Islet of Langerhans (tissue), 1 donor: ENCODE results near the gene ATG101.
"Not testable (repeated sequence)": the region's sequence is repeated elsewhere in the genome, so short reads cannot be mapped to it uniquely, and the experiment has no call there.

ENCODE experiments used
- FAIRE-seq: peaks from one replicate; lab custom pipeline; 2011; peaks lifted over from hg19 to GRCh38; lab: Jason Lieb, UNC

ATG101 gene

DNA sequence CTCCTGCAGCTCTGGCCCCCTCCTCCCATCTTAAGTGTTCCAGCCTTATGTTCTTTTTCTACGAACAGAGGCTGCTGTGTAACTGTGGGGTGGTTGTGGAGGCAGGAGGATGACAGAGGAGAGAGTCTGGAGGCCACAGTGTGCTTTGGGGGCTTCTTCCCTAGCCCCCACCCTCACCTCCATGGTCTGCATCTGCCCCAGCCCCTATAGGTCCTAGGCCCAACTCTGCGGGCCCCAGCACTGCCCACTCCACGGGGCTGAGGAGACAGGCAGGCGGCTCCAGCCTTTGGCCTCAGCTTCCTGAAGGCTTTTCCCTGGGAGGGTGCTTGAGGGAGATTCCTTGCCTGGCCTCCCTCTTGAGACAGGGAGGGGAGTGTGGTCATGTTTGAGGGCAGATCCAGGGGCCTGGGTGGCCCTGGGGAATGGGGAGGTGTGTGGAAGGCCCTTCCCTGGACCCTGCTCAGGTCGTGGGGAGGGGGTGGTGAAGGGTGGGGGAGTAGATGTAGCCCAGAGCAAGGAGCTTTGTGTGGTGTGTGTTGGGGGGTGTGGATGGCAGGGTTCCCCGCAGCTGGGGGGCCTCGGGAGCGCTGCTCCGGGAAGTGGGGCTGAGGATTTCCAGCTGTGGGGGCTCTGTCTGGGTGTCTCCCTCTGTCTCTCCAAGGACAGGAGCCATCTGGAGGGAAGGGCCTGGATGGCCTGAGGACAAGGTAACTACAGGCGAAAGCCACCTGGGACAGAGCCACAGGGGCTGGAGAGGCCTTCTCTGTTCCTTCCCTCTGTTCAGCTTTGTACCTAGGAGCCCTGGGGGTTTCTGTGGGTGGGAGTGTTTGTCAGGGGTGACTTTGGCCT lies 10.8 kb downstream of the ATG101 start:
- FAIRE-seq: no peak

DNA sequence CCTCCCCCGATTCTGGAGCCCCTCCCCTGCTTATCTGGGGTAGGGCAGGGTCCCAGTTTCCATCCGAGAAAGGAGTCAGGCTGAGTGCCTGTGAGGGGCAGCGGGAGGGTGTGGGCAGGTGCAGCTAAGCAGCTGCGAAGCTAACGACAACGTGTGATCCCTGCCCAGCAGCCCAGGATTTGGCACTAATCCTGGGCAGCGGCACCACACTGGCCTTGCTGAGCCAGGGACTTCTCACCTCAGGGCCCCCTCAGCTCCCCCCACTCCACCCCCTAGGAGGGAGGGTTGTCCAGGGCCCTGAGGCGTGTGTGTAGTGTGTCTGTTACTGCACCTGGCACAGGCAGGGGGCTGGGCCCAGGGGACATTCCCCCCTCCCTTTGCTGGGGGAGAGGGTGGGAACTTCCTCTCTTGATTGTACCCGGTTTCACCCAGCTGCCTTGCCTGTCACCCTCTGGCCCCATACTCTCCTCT lies 11.5 kb downstream of the ATG101 start:
- no peak for FAIRE-seq

DNA sequence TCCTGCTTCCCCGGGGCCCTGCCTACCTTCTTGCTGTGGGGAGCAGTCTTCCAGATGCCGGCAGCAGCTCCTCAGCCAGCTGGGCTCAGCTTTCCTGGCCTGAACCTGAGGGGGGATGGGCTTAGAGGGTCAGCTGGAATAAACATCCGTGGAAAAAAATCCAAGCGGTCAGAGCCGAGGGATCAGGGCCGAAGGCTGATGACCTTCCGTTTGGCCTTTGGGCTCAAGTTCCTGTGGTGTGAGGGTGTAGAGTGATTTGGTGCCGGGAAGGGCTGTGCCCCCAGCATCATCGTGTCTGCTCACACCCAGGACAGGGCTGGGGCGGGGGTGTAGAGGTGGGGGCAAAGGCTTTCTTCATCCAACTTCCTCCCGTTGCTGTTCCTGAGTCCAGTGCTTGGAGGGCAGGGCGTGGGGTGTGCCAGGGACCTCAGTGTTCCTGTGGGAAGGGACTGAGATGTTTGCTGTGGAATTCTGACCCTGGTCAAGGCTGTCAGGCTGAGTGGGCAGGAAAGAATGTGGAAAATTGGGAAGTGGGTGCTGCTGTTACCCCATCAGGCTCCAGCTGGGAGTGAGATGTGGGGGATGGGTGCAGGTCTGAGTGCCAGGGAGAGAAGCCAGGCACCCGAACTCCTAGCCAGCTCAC lies 12.4 kb downstream of the ATG101 start:
- FAIRE-seq: no peak

DNA sequence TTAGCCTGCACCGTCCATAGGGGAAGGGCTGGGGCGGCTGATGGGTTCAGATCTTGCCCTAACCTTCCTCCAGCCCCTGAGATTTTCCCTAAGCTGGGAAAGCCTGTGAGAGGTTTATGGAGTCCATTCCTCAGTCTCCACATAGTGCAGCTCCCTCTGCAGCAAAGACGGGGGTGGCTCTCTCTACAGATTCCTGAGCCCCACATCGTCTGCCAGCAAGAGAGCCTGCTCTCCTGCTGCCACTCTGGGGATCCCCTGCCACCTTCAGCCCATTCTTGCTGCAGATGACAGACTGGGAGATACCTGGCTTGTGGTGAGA lies 12.8 kb downstream of the ATG101 start:
- FAIRE-seq: no peak

DNA sequence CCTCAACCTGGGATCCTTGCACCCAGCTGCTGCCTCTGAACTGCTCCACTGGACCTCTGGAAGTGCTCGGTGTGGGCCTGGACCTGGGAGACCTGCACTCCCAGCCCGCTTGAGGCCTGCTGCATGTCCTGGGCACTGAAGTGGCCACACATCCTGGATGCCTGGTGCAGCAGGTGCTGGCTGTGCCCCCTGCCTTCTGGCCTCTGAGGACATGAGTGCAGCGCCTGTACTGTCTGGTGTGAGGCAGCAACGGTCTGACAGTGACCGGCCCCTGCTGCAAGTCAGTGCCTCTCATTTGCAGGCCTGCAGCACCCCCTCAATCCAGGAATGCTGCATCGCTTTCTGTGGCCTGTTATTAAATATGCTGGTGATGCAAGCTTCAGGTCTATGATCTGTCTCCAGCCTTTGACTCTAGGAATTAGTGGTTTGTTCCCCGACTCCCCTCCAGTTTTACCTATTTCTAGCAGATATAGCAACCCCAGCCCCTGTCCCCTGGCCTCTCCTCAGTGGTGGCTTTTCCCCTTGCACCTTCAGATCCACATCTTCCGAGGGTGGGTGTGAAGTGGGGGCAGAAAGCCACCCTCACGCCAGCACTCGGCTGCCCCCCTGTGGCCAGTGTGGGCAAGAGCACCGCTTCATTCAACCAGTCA lies 13.3 kb downstream of the ATG101 start:
- no peak for FAIRE-seq

DNA sequence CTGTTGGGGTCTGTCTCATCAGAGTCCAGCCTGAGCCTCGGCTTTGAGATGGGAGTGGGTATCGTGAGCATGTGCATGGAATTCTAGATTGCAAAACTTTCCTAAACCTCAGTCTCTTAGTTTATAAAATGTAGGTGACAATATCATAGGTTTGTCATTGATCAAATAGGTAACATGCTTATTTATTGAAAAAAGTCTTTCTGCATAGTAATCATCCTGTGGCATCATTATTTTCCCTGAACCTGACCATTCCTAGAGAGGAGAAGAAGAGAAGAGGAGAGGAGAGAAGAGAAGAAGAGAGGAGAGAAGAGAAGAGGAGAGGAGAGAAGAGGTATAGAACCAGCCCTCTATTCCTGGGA lies 13.8 kb downstream of the ATG101 start:
- FAIRE-seq: no peak

DNA sequence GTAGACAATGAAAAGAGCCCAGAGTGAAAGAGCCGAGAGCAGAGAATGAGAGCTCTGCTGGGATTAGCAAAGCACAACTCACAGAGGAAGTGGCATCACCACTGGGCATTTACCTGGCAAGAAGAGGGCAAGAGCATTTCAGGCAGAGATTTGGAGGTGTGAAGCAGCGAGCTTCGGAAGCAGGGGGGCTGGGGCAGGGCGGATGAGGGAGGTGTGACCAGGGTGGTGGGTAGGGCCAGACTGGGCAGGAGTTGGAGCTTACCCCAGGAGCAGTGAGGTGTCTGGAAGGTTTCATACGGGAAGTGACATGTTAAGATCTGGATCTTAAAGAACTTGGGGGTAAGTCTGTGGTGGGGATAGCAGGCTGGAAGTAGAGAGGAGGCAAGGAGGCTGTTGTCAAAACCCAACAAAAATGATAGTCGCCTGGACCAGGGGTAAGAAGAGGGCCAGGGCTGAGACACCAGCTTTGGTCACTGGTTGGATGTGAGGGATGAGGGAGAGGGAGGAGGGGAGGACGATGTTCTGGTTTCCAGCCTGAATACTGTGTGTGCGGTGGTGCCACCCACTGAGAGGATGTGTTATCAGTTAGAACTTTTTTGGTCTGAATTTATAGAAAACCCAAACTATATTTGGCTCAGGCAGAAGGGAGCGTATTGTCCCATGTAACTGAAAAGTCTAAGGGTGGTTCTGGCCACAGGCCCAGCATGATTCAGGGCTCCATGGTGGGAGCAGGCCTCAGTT lies 14.9 kb downstream of the ATG101 start:
- no peak for FAIRE-seq

DNA sequence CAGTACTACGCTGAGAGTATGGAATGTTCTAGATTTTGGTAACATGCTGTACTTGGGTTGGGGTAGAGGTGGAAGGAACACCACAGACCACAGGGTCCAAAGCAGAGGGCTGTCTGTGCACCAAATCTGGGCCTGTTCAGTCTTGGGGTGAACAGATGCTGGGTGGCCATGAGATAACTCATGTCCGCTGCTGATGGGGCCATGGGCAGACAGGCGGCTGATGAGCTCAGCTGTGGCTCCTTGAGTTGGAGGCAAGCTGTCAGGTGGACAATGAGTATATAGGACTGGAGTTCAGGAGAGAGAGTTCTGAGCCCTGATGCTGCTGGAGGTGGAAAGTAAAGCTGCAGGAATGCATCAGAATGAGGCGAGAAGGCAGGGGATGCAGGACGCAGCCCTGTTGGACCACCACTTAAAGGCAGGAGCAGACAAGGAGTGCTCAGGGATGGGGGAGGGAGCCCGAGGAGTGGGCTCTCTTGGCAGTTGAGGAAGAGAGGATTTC lies 16.0 kb downstream of the ATG101 start:
- no peak for FAIRE-seq

DNA sequence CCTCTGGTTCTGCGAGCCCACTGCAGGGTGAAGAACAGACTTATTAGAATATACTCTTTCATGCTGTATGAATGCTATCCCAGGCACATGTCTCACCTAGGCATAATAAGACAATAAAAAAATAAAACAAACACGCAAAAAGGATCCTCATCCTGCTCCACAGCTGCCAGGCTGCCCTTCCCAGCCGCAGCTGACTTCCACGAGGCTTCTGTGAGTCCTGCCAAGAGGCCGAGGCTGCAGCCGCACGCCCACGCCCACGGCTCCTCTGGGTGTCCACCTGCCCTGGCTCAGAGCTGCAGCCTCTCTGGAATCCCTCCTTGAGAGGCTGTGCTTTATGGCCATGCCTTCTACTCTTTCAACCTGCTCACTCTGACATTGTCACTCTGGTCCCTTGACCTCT lies 16.6 kb downstream of the ATG101 start:
- no peak for FAIRE-seq

DNA sequence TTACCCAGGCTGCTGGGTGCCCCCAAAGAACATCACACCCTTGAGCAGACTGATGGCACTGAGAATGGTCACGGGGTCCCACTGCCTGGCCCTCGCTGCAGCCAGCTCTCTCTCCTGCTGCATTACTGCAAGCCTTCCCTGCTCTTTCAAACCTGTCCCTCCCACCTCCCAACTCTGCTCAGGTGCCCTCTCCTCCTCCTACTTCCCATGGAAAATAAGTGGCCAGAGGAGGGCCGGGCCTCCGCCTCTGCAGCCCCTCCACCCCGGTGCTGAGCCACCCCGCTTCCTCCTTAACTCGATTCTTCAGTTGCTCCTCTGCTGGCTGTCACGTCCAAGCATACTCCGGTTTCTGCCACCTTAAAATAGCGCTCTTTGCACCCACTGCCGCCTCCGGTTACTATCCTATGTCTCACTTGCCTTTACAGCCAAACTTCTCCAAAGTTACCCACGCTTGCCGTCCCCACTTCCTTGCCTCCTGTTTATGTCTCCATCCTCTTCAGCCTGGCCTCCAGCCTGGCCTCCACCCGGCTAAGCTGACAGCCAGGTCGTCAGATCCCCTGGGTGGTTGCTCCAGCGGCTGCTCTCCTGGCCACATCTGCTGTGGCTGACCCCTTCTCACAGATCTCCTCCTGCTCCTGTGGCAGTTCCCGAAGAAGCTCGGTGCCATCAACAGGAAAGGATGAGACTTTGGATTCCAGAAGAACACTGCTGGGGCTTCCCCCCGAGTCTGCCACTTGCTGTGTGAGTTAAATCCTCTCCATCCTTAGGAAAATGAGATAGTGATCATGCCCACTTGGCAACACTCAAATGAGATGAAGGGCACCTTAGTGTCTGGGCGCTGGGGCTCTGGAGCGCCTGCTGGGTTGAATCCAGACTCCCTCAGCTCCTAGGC lies 17.4 kb downstream of the ATG101 start:
- FAIRE-seq: no peak

DNA sequence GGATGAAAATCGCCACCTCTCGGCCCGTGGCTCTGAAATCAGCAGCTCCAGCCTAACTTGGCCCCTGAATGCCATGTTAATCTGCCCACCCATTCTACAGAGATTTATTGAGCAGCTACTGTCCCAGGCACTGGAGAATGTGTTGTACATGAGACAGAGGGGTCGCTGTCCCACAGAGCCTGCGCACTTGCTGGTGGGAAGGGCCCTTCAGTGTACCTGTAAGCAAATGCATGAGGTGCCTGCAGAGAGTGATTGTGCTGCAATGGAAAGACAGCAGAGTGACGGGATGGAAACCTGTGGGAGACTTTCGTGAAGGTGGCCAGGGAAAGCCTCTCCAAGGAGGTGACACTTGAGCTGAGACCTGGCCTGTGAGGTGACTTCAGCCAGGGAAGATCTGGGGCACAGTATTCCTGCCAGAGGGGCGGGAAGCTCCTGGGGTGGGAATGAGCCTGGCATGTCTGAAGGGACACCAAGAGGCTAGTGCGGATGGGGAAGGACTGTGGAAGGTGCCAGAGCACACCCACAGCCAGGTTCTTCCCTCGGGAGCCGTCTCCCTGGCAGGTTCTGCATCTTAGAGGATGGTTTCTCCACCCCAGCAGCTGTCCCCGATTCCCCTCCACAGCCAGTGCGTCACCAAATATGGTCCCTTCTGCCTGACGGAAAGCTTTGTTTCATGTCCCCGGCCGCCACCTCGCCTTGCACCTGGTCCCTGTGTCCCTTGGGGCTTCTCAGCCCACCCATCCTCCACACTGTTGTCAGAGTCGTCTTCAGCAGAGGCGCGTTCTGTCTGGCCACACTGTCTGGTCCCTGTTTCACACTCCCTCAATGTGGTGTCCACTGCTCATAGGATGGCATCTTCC lies 18.4 kb downstream of the ATG101 start:
- FAIRE-seq: no peak

DNA sequence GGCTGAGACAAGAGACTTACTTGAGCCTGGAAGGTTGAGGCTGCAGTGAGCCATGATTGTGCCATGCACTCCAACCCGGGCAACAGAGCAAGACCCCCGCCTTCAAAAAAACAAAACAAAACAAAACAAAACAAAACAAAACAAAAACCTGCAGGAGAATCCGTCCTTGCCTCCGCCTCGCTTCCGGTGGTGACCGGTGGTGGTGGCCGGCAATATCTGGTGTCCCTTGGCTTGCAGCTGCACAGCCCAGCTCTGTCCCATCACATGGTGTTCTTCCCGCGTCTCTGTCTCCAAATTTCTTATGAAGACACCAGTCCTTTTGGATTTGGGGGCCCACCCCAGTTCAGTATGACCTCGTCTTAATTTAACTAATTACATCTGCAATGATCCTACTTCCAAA lies 19.7 kb downstream of the ATG101 start:
- FAIRE-seq: no peak

DNA sequence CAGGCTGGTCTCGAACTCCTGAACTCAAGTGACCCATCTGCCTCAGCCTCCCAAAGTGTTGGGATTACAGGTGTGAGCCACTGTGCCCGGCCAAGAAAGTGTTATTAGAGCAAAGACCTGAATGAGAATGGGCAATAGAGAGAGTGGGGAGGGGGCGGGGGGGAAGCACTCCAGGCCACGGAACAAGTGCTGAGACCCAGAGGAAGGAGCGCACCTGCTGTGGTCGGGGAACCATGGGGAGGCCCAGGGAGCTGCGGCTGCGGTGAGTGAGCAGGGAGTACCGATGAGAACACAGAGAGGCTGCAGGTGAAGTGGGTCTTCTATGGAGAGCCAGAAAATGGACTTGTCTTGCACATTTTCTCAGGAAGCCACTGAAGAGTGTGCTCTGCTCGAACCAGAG lies 20.5 kb downstream of the ATG101 start:
- no peak for FAIRE-seq

DNA sequence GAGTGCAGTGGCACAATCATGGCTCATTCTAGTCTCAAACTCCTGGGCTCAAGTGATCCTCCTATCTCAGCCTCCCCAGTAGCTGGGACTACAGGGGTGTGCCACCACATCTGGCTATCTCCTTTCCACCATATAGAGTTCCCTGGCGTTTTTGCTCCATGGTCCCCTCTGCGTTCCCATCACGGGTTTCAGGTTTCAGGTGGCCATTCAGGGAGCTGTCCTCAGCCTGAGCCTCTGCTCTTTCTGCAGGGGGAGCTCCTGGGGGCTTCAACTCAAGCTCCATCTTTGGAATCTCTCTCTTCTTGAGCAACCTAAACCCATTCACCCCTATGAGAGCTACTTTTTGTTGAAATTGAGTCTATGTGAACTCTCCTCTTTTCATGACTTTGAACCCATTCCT lies 21.3 kb downstream of the ATG101 start:
- FAIRE-seq: no peak

DNA sequence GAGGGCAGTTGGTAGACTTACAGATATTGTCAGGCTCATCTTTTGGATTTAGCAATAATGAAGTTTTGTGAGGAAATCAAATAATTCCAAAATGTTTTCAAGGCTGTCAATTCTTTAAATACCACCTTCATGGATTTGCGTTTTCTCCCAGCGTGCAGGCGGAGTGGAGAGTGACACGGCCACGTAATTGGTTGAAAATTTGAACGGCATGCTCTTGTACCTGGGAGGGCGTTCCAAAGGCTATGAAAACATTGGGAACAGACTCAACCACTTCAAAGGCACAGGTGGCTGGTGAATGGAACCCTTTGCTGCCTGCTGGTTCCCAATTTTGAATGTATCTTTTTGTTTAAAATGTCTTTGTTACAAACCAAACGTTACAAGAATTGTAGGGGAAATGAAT lies 22.1 kb downstream of the ATG101 start:
- FAIRE-seq: no peak

DNA sequence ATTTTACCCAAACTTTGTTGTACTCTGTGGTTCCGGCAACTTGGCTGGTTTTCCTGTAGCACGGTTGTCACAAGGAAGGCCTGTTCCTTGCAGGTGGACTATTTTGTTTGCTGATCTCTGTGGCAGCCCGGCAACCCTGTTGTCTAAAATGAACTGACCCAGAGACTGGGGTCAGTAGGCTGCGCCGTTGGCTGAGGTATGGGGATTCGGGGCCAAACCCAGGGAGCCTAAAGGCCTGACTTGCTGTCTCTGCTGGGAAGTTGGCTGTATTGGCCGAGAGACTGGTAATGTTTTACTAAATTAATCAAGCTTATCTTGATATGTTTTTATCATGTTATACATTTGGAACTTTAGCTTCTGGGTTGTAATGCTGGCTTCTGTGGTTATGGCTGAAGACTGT lies 23.6 kb downstream of the ATG101 start:
- FAIRE-seq: peak; percentile 85

DNA sequence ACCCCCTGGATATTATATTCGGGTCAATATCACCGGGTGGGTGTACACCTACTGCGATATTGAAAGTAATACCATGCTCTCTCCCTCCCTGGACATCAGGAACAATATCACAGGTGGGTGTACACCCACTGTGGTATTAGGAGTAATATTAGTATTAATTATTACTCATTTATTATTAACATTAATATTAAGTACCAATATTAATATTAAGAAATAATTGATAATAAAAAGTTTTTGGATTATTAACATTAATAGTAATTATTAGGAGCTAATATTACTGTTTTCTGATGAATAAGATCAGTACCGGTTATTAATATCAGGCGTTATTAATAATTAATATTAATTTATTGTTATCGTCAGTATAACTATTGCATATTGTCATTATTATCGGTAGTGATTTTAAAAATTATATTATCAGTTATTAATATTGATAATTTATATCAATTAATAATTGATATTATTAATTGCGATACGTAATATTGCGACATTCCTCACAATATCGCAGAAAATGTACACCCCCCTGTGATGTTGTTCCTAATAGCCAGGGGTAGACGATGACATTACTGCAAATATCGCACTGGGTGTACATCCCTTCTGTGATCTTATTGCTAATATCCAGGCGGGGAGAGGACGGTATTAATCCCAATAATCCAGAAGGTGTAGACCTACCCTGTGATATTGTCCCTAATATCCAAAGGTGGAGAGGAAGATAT lies 26.7 kb downstream of the ATG101 start:
- FAIRE-seq: no peak

DNA sequence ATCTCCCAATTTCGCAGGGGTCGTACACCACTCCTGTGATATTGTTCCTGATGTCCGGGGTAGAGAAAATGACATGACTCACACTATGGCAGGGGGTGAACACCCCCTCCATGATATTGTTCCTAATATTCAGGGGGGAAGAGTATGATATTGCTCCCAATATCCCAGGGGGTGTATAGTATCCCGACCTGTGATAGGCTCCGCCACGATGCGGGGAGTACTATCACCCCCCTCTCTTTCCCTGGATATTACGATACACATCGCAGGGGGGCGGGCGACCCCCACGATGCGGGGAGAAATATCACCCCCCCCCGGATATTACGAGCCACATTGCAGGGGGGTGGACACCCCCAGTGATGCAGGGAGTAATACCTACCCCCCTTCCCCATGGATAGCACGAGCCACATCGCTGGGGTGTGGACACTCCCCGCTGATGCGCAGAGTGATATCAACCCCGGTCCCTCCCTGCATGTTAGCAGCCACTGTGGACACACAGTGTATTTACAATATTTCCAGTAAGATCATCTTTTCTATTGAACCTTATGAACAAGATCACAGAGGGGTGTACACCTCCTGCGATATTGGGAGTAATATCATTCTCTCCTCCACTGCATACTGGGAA lies 27.4 kb downstream of the ATG101 start:
- no peak for FAIRE-seq

DNA sequence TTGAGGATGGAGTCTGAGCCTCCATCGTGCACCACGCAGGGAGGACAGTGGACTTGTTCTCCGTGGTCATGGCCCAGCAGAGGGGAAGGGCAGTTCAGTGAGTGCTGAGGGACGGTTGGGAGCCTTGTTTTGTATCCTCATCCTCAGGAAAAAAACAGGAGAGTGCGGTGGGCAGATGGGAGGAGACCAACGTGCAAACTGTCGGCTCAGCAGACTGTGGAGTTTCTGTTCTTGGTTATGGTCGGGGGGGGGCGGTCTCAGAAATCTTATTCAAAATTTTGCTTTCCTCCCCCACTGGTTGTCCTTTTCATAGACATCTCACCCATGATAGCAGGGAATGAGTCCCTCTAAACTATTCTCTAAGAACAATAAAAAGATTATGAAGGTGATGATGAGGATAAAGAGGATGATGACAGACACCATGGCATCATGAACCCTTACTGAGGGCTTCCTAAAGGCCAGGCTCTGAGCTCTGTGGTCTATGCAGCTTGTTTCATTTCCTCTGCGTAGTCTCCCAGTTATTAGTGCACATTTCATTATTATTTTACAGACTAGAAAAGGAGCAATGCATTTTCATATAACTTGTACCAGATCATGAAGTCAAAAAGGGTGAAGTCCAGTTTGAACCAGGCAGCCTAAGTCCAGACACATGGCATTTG lies 34.8 kb downstream of the ATG101 start:
- not testable (repeated sequence) for FAIRE-seq
